ENCODE measurements around the gene TMEM221.

- TF ChIP-seq ZNF626 (tag by site-specific recombination; IDR thresholded peaks at IDR 0.05) (no peak), ZNF335 (tag by site-specific recombination; conservative IDR thresholded peaks at IDR 0.05) (no peak), CTCF (tag by site-specific recombination; IDR thresholded peaks at IDR 0.05) (no peak), RBAK (tag by site-specific recombination; IDR thresholded peaks at IDR 0.05) (no peak), ZFP41 (tag by site-specific recombination; IDR thresholded peaks at IDR 0.05; ENCODE audit: borderline replicate concordance) (no peak), BCL11A (tag by site-specific recombination; IDR thresholded peaks at IDR 0.05; ENCODE audit: low read depth) (no peak), KLF10 (tag by site-specific recombination; IDR thresholded peaks at IDR 0.05) (no peak), ZEB2 (tag by site-specific recombination; IDR thresholded peaks at IDR 0.05) (no peak)
- TF ChIP-seq, protein P1, sequence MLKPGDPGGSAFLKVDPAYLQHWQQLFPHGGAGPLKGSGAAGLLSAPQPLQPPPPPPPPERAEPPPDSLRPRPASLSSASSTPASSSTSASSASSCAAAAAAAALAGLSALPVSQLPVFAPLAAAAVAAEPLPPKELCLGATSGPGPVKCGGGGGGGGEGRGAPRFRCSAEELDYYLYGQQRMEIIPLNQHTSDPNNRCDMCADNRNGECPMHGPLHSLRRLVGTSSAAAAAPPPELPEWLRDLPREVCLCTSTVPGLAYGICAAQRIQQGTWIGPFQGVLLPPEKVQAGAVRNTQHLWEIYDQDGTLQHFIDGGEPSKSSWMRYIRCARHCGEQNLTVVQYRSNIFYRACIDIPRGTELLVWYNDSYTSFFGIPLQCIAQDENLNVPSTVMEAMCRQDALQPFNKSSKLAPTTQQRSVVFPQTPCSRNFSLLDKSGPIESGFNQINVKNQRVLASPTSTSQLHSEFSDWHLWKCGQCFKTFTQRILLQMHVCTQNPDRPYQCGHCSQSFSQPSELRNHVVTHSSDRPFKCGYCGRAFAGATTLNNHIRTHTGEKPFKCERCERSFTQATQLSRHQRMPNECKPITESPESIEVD (tag by site-specific recombination; IDR thresholded peaks at IDR 0.05), result no peak
These were observed 49.5 kb downstream of the TMEM221 start for GRCh38 chr19:17398902-17399527.

Data from HEK293 (cell line).